ENCODE data around the gene FAM43A.

Gene FAM43A

DNA sequence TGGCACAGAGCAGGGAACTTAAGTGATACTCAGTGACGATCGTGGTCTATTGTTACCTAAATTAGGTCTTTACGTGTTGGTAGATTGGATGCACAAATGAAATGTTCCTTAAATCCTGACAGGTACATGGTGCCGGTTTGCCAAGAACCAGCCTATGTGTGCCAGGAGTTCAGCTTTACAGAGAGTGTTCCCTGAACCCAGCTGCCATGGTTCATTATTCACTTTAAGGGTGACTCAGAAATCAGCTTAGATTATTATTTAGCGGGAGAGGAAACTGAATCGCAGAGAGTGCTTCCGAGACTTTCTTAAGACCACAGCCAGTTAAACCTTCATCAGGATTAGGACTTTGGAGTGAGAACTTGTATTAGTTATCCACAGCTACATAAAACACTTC is 21.5 kb downstream of the FAM43A start:
- DNase-seq (ENCODE audit: low read depth in 2 of 2): no peak

- DNase-seq (ENCODE audit: low read depth in 2 of 2): no peak
Measured at GRCh38 chr3:194711286-194711685, 25.6 kb downstream of the FAM43A start.

DNA sequence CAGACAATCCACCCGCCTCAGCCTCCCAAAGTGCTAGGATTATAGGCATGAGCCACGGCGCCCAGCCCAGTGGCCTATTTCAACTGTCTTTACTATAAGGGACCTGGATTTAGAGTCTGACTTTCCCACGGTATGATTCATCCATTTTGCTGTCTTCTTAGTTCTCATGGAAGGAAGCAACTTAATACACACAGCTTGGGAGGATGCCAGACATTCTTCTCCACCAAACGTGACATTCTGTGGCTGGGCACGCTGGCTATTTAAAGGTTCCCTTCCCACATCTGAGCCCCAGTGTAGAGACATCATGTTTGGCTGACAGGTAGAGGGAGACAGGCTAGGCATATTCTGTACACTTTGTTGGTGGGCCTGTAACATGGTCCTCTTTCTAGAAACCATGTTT is 26.2 kb downstream of the FAM43A start:
- peak; percentile 66 to 73 for DNase-seq (ENCODE audit: low read depth in 2 of 2)

GRCh38 chr3:194713299-194714136 is 27.8 kb downstream of the FAM43A start:
- DNase-seq (ENCODE audit: low read depth in 2 of 2): no peak

GRCh38 chr3:194714137-194714455 is 28.4 kb downstream of the FAM43A start:
- no peak for DNase-seq (ENCODE audit: low read depth in 2 of 2)

GRCh38 chr3:194714564-194714963 is 28.9 kb downstream of the FAM43A start:
- DNase-seq (ENCODE audit: low read depth in 2 of 2): no peak

DNA sequence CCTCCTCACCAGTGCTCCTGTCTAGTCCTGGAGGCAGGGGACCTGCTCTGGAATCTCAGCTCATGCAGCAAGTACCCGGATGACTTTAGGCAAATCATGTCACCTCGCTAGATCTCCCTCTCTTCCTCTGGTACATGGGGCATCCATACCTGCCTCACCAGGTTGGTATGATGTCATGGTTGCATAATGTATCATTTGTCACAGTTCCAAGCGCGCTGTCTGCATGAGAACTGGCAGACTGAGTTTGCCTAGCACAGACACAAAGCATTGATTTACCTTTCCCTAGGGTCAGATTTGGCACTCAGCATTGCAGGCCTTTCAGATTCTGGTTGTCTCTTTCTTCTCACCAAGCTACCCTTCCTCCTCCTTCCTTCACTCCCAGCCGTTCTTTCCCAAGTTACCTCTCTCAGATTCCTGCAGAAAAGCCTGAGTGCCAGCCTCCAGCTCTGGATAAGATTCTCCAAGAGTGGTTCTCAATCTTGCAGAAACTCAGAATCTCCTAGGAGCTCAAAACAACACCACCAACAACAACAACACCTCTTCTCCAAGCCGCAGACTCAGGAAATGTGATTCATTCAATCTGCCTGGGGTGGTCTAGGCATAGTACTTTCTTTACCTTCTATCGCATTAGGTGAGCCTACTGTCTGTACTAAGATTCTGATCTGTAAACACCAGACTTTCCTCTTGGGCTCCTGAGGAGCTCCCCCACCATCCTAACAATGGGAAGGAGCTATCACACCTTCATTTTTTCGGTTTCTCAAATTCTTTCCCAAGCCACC is 29.5 kb downstream of the FAM43A start:
- DNase-seq (ENCODE audit: low read depth in 2 of 2): no peak

- no peak for DNase-seq (ENCODE audit: low read depth in 2 of 2)
Measured at GRCh38 chr3:194718079-194718478, 32.4 kb downstream of the FAM43A start.

DNA sequence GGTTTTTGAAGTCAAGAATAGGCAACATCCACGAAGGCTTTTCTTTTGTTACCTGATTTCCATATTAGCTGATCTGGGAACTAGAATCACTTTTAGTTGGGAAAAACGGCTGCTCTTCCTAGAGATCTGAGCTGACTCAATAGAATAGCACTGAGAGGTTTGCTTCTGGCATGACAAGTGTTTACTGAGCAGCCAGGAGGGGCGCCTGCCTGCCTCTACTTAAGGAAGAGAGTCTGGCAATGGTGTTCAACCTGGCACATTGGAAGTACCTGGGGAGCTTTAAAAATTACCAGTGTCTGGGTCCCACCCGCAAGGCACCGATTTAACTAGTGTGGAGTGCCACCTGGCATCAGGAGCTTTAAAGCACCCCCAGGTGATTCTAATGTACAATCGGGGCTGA is 34.4 kb downstream of the FAM43A start:
- DNase-seq (ENCODE audit: low read depth in 2 of 2): no peak

DNA sequence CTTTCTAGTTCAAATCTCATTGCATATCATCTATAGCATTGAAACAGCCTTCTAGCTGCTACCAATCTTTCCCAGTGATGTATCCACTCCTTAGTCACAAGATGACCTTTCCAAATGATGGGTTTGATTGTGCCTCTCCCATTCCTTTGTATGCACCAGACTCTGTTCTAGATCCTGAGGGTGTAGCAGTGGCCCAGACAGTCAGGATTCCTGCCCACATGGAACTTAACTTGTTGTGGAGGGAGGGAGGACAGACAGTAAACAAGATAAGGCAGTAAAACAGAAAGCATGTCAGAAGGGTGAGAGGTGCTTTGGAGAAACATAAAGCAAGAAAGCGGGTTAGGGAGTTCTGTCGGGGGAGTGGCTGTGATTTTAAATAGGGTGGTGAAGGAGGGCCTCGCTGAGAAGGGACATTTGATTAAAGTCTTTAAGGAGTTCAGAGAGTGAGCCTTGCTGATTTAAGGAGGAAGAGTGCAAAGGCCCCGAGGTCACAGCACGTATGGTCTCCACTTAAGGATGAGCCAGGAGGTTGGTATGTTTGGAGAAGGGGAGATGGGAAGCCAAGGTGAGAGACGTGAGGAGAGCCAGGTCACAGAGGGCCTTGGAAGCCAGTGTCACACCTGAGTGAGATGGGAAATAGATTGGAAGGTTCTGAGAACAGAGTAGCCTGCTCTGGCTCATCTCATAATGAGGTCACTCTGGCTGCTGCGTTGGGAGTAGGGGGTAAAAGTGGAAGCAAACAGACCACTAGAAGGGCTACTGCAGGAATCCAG is 38.3 kb downstream of the FAM43A start:
- no peak for DNase-seq (ENCODE audit: low read depth in 2 of 2)

- no peak for DNase-seq (ENCODE audit: low read depth in 2 of 2)
Measured at GRCh38 chr3:194725346-194725745, 39.7 kb downstream of the FAM43A start.

DNA sequence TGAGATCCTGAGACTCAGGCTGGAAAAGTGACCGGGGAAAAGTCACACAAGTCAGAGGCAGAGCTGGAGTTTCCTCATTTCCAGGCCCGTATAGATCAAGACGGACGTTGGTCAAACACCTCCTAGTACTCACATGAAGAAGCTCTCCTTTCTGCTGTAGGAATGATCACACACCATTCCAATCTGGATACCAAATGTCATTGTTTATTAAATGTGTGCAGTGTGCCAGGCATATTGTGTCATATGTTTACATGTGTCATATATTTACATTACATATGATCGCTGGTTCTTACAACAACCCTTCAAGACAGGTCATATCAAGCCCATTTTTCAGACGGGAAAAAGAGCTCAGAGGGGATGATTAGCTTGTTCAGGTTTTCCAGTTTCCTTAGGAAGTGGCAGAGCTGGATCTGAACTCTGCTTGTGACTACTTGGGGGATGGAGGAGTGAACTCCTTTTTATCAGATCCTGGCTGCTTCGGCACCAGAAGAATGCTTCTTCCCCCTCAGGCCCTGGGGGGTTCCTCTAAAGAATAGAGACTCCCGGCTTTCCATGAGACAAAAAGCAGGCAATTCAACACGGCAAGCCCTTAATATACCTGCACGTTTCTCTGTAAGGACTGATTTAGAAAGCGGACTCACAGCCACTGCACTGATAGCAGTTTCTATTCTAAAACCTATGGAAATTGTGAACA is 41.9 kb downstream of the FAM43A start:
- no peak for DNase-seq (ENCODE audit: low read depth in 2 of 2)

- no peak for DNase-seq (ENCODE audit: low read depth in 2 of 2)
Measured at GRCh38 chr3:194728986-194729385, 43.3 kb downstream of the FAM43A start.

DNA sequence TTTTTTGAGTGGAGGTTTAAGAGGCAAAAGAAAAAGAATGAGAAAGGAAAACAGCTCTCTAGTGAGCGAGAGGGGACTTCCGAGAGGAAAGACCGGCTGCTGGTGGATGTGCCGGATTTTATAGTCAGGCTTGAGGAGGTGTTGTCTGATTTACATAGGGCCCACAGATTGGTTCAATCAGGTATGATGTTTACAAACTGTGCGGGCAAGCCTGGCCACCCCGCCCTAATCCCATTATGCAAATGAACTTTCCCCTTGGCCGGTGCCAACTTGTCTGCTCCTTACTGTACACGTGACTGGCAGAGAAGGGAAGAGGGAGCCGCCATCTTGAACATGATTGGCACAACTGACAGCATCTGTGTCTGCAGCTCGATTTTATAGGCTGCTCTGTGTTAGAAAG is 44.7 kb downstream of the FAM43A start:
- DNase-seq (ENCODE audit: low read depth in 2 of 2): no peak

- no peak for DNase-seq (ENCODE audit: low read depth in 2 of 2)
Measured at GRCh38 chr3:194731506-194732073, 45.9 kb downstream of the FAM43A start.

GRCh38 chr3:194732617-194733016 is 46.9 kb downstream of the FAM43A start:
- DNase-seq (ENCODE audit: low read depth in 2 of 2): no peak

DNA sequence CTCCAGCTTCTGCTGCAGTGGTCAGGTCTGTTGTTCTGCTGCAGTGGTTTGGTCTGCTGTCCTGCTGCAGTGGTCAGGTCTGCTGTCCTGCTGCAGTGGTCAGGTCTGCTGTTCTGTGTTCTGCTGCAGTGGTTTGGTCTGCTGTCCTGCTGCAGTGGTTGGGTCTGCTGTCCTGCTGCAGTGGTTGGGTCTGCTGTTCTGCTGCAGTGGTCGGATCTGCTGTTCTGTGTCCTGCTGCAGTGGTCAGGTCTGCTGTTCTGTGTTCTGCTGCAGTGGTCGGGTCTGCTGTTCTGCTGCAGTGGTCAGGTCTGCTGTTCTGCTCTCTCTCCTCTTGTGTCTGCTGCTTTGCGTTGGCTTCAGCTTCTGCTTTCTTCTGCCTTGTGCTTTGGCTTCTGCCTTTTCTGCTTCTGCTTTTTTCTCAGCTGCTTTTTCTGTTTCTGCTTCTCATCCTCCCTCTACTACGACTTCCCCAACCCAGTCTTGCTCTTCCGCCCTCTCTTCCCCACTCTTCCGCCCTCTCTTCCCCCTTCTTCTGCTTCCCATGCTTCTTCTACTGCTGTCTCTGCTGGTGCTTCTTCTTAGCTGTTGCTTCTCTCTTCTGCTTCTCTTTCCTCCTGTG is 50.7 kb downstream of the FAM43A start:
- DNase-seq (ENCODE audit: low read depth in 2 of 2): no peak

DNA sequence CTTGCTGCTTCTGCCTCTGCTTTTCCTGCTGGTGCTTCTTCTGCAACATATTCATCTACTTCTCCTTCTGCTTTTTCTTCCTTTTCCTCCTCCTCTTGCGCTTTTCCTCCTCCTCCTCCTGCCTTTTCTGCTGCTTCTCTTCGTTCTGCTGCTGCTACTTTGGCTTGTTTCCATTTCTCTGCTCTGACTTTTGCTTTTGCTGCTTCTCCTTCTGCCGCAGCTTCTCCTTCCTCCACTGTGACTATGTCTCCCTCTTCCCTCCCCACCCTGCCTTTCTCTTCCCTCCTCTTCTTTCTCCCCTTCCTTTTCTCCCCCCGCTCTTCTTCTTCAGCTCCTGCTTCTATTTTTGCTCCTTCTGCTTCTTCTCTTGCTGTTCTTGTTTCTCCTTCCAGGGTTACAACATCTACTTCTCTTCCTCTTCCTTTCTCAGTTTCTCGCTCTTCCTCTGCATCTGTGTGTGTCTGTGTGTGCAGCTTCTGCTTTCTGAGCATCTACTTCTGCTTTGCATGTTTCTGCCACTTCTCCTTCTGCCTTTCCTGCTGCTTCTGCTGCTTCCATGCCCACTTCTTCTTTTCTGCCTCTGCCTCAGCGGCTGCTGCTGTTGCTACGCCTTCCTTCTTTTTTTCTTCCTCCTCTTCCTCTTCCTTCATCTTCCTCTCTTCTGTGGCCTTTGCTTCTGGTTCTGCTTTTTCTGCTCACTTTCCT is 51.4 kb downstream of the FAM43A start:
- DNase-seq (ENCODE audit: low read depth in 2 of 2): no peak

All from fibroblast of skin of left biceps (primary cell).